Measurements from ENCODE around the gene CTTNBP2NL.
"Not testable (repeated sequence)": the region's sequence is repeated elsewhere in the genome, so short reads cannot be mapped to it uniquely, and the experiment has no call there.

Gene CTTNBP2NL

DNA sequence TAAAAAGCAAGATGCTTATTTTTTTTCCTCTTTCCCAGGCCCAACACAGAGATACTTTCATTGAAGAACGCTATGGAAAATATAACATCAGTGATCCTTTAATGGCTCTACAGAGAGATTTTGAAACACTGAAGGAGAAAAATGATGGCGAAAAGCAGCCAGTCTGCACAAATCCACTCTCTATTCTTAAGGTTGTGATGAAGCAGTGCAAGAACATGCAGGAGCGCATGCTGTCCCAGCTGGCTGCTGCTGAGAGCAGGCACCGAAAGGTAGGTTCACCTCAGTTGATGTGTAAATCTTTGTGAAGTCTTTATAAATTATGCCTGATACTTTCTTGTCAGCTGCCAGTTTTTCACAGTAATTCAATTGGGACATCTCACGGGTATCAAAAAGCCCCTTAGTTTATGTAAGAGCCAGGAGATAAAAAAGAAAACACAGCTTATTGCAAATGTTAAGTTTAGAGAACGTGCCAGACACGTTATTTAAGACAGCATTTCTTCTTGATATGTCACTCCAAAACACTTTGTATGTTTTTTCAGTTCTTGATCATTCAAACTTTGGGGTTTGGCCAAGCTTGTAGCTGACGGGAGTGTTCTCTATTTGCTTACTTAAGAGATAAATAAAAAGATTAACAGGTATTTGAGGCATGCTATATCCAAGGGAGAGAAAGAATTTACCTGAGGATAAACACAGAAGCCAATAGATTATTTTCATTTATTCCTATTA lies 53.1 kb downstream of the CTTNBP2NL start:
- Histone ChIP-seq H3K79me2 (ENCODE audit: insufficient read depth, low read length) (no peaks in the 10 kb centered on the region), H3K9me2 (replicated peaks; ENCODE audit: low read depth, low read length) (no peaks in the 10 kb centered on the region), H3K4me2 (ENCODE audit: low read depth, low read length, poor library complexity, severe bottlenecking) (no peak overlapping the region), H3F3A (ENCODE audit: low read depth) (no peaks in the 10 kb centered on the region), H3K4me3 (ENCODE audit: low read length, poor library complexity, severe bottlenecking) (no peak overlapping the region), H4K20me1 (ENCODE audit: insufficient read depth, low read length, poor library complexity, severe bottlenecking) (no peaks in the 10 kb centered on the region), H3K9ac (ENCODE audit: low read depth, low read length, poor library complexity, severe bottlenecking) (no peak overlapping the region), H3K27me3 (ENCODE audit: insufficient read depth, low read length, poor library complexity, severe bottlenecking) (no peaks in the 10 kb centered on the region), H3K36me3 (ENCODE audit: insufficient read depth, low read length) (no peaks in the 10 kb centered on the region; the same call in 1 of the 2 replicates), H2AFZ (ENCODE audit: low read length) (no peak overlapping the region), H3K9me3 (ENCODE audit: insufficient read depth, low read depth, low read length) (no peaks in the 10 kb centered on the region), H3K4me1 (ENCODE audit: insufficient read depth, low read length, poor library complexity, severe bottlenecking) (no peaks in the 10 kb centered on the region)
- no peak for TF ChIP-seq EZH2phosphoT487 (IDR thresholded peaks at IDR 0.05; ENCODE audit: borderline replicate concordance)
- TF ChIP-seq, protein P1, sequence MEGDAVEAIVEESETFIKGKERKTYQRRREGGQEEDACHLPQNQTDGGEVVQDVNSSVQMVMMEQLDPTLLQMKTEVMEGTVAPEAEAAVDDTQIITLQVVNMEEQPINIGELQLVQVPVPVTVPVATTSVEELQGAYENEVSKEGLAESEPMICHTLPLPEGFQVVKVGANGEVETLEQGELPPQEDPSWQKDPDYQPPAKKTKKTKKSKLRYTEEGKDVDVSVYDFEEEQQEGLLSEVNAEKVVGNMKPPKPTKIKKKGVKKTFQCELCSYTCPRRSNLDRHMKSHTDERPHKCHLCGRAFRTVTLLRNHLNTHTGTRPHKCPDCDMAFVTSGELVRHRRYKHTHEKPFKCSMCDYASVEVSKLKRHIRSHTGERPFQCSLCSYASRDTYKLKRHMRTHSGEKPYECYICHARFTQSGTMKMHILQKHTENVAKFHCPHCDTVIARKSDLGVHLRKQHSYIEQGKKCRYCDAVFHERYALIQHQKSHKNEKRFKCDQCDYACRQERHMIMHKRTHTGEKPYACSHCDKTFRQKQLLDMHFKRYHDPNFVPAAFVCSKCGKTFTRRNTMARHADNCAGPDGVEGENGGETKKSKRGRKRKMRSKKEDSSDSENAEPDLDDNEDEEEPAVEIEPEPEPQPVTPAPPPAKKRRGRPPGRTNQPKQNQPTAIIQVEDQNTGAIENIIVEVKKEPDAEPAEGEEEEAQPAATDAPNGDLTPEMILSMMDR (conservative IDR thresholded peaks at IDR 0.05; ENCODE audit: low read length) = no peak

DNA sequence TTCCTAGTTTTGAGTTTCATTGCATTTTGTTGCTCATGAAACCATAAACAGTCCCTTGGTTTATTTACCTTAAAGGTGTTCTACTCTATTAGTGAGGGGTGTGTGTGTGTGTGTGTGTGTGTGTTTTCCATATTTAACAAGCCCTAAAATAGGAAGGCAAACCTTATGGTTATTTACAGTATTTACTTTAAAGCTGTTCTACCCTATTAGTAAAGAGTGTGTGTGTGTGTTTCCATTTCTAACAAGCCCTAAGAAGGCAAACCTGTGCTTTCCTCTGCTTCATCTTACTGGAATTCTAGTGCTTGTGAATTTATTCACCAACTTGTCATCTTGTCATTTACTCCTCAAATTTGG lies 53.6 kb downstream of the CTTNBP2NL start:
- Histone ChIP-seq H3K79me2 (ENCODE audit: insufficient read depth, low read length) (no peaks in the 10 kb centered on the region), H3K4me2 (ENCODE audit: low read depth, low read length, poor library complexity, severe bottlenecking) (no peak overlapping the region), H4K20me1 (ENCODE audit: insufficient read depth, low read length, poor library complexity, severe bottlenecking) (no peaks in the 10 kb centered on the region), H3K9me2 (replicated peaks; ENCODE audit: low read depth, low read length) (no peaks in the 10 kb centered on the region), H3K27me3 (ENCODE audit: insufficient read depth, low read length, poor library complexity, severe bottlenecking) (no peaks in the 10 kb centered on the region), H3K9me3 (ENCODE audit: insufficient read depth, low read depth, low read length) (no peaks in the 10 kb centered on the region), H3K36me3 (ENCODE audit: insufficient read depth, low read length) (peaks cover 4% of the 10 kb centered on the region; the same call in 1 of the 2 replicates), H3K4me3 (ENCODE audit: low read length, poor library complexity, severe bottlenecking) (no peak overlapping the region), H3F3A (ENCODE audit: low read depth) (no peaks in the 10 kb centered on the region), H2AFZ (ENCODE audit: low read length) (no peak overlapping the region), H3K4me1 (ENCODE audit: insufficient read depth, low read length, poor library complexity, severe bottlenecking) (no peaks in the 10 kb centered on the region), H3K9ac (ENCODE audit: low read depth, low read length, poor library complexity, severe bottlenecking) (no peak overlapping the region)
- TF ChIP-seq, protein P1 (conservative IDR thresholded peaks at IDR 0.05; ENCODE audit: low read length) = no peak
- TF ChIP-seq EZH2phosphoT487 (IDR thresholded peaks at IDR 0.05; ENCODE audit: borderline replicate concordance) = no peak

DNA sequence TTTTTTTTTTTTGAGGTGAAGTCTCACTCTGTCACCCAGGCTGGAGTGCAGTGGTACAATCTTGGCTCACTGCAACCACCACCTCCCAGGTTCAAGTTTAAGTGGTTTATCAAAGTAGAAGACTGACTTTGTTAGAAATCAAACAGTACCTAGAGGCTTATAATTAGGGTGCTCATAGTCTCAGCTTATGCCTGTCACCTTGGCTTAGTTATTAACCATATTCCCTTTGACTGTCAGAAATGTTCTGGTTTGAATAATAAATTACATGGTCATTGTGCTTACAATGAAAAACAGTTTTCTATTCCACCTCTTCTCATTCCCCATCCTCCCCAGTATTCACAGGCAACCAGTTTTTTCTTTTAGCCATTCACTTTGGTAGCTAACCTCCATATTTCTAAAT lies 54.8 kb downstream of the CTTNBP2NL start:
- no peaks in the 10 kb centered on the region for H3K9me2 ChIP-seq (replicated peaks; ENCODE audit: low read depth, low read length)
- no peak overlapping the region for H3K9ac ChIP-seq (ENCODE audit: low read depth, low read length, poor library complexity, severe bottlenecking)
- no peaks in the 10 kb centered on the region for H3K79me2 ChIP-seq (ENCODE audit: insufficient read depth, low read length)
- H3F3A ChIP-seq (ENCODE audit: low read depth) = no peaks in the 10 kb centered on the region
- H3K4me1 ChIP-seq (ENCODE audit: insufficient read depth, low read length, poor library complexity, severe bottlenecking) = no peaks in the 10 kb centered on the region
- no peak overlapping the region for H3K4me3 ChIP-seq (ENCODE audit: low read length, poor library complexity, severe bottlenecking)
- peaks cover 10% of the 10 kb centered on the region; the same call in 1 of the 2 replicates for H3K36me3 ChIP-seq (ENCODE audit: insufficient read depth, low read length)
- no peaks in the 10 kb centered on the region for H4K20me1 ChIP-seq (ENCODE audit: insufficient read depth, low read length, poor library complexity, severe bottlenecking)
- no peaks in the 10 kb centered on the region for H3K27me3 ChIP-seq (ENCODE audit: insufficient read depth, low read length, poor library complexity, severe bottlenecking)
- H3K9me3 ChIP-seq (ENCODE audit: insufficient read depth, low read depth, low read length) = no peaks in the 10 kb centered on the region
- no peak for TF ChIP-seq EZH2phosphoT487 (IDR thresholded peaks at IDR 0.05; ENCODE audit: borderline replicate concordance)
- TF ChIP-seq, protein P1 (conservative IDR thresholded peaks at IDR 0.05; ENCODE audit: low read length) = no peak
- H2AFZ ChIP-seq (ENCODE audit: low read length) = no peak overlapping the region
- no peak overlapping the region for H3K4me2 ChIP-seq (ENCODE audit: low read depth, low read length, poor library complexity, severe bottlenecking)

DNA sequence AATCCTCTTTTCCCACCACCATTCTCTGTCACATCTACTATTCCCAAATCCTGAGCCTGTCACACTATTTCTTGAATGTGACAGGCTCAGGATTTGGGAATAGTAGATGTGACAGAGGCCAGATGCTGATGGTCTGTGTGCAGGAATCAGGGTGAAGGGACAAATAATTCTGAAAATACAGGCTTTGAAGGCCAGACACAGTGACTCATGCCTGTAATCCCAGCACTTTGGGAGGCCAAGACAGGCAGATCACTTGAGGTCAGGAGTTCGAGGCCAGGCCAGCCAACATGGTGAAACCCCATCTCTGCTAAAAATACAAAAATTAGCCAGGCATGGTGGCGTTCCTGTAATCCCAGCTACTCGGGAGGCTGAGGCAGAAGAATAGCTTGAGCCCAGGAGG lies 55.3 kb downstream of the CTTNBP2NL start:
- H3K4me3 ChIP-seq (ENCODE audit: low read length, poor library complexity, severe bottlenecking); H3F3A ChIP-seq (ENCODE audit: low read depth); H3K79me2 ChIP-seq (ENCODE audit: insufficient read depth, low read length); H3K27me3 ChIP-seq (ENCODE audit: insufficient read depth, low read length, poor library complexity, severe bottlenecking); H3K4me2 ChIP-seq (ENCODE audit: low read depth, low read length, poor library complexity, severe bottlenecking); H4K20me1 ChIP-seq (ENCODE audit: insufficient read depth, low read length, poor library complexity, severe bottlenecking); H2AFZ ChIP-seq (ENCODE audit: low read length); H3K9me2 ChIP-seq (replicated peaks; ENCODE audit: low read depth, low read length); H3K9me3 ChIP-seq (ENCODE audit: insufficient read depth, low read depth, low read length); H3K4me1 ChIP-seq (ENCODE audit: insufficient read depth, low read length, poor library complexity, severe bottlenecking); H3K9ac ChIP-seq (ENCODE audit: low read depth, low read length, poor library complexity, severe bottlenecking): not testable (repeated sequence)
- peaks cover 15% of the 10 kb centered on the region; the same call in 1 of the 2 replicates for H3K36me3 ChIP-seq (ENCODE audit: insufficient read depth, low read length)
